Gastrocnemius medialis (tissue), 4 donors: ENCODE data around the gene G6PC2. TPM values are rescaled to one million over a fixed set of nuclear protein-coding genes. Genes with fewer than 3 reads are reported as not detected.
A peak's percentile ranks its signal among the peaks of the same experiment; 100 is the strongest.
"Not testable (repeated sequence)": the region's sequence is repeated elsewhere in the genome, so short reads cannot be mapped to it uniquely, and the experiment has no call there.

Experiments used
- ATAC-seq, 2 donors: fragments of 150-250 bp; one replicate each; pipeline ENCODE4 v1.9.1; 2016
- DNase-seq, 2 donors: peaks; one replicate each; pipeline ENCODE4 v3.0.0-alpha.2; 2019
- H3K27ac ChIP-seq, 4 donors: fragments of 200-600 bp; sonication (generic); 1 replicate in 1 of 4; 2 replicates in 3 of 4; pipeline ENCODE4 v1.5.1; 2016 to 2018; ENCODE audit warnings: mild to moderate bottlenecking in 2 of 4, moderate library complexity in 1 of 4
- H3K27me3 ChIP-seq, 3 donors: fragments of 200-600 bp; sonication (generic) in 2 of 3; 1 replicate in 1 of 3; 2 replicates in 2 of 3; pipeline versions ENCODE4 v1.5.1 to v1.6.0; 2016 to 2019; ENCODE audit warnings: mild to moderate bottlenecking in 1 of 3, moderate library complexity in 1 of 3
- H3K36me3 ChIP-seq, 2 donors: fragments of 200-600 bp; sonication (generic) in 1 of 2; one replicate each; pipeline ENCODE4 v1.5.1; 2017 to 2018
- H3K4me1 ChIP-seq, 2 donors: fragments of 200-600 bp; sonication (generic) in 1 of 2; one replicate each; pipeline ENCODE4 v1.5.1; 2016 to 2017; ENCODE audit warnings: mild to moderate bottlenecking in 2 of 2
- H3K4me3 ChIP-seq, 4 donors: fragments of 200-600 bp; sonication (generic) in 3 of 4; 1 replicate in 1 of 4; 2 replicates in 3 of 4; pipeline ENCODE4 v1.5.1; 2016 to 2019; ENCODE audit warnings: mild to moderate bottlenecking in 2 of 4
- H3K9me3 ChIP-seq, 3 donors: fragments of 200-600 bp; sonication (generic) in 2 of 3; 1 replicate in 1 of 3; 2 replicates in 2 of 3; pipeline ENCODE4 v1.5.1; 2016 to 2019
- CTCF ChIP-seq, 5 experiments: fragments of 450-650 bp in 3 of 5; fragments of 200-600 bp in 2 of 5; sonication (generic) in 2 of 5; IDR thresholded peaks in 4 of 5; conservative IDR thresholded peaks in 1 of 5; 1 replicate in 4 of 5; 2 replicates in 1 of 5; pipeline ENCODE4 v1.5.1; 2016 to 2019; ENCODE audit warnings: antibody characterized with exemption in 5 of 5, mild to moderate bottlenecking in 3 of 5, moderate library complexity in 3 of 5
- POLR2A ChIP-seq, 2 donors: fragments of 450-650 bp; IDR thresholded peaks; one replicate each; pipeline ENCODE4 v1.6.1; 2017; ENCODE audit warnings: antibody characterized with exemption in 2 of 2, mild to moderate bottlenecking in 2 of 2, moderate library complexity in 2 of 2
- in situ Hi-C, 4 donors: fragments of 200-750 bp; cut with MboI; loops; one replicate each; pipeline versions ENCODE4 v1.15.0 to v1.8.0; 2017; ENCODE audit warnings: low sequenced_read_pairs in 4 of 4
- intact Hi-C: fragments of 100-400 bp; cut with DNase I; formaldehyde crosslinking; loops from one replicate; pipeline ENCODE4 v1.15.1; 2023; ENCODE audit warnings: low total_unique reads
- total RNA-seq, 4 donors: library from RNA; depleted of rRNA; stranded (reverse); fragments of >200 nt; gene quantifications; one replicate each; pipeline versions ENCODE4 v1.1.0 to v1.2.3, GENCODE V29; 2016

Gene G6PC2
- total RNA-seq, 4 donors from 2014 or later, result not detected

GRCh38 chr2:168874368-168875054 lies 26.6 kb upstream of the G6PC2 start:
- in situ Hi-C loops (no loop called here), intact Hi-C loops (no loop called here)
- DNase-seq (no peak), ATAC-seq (no peak)
- Histone ChIP-seq H3K4me3 (no peak overlapping the region), H3K27ac (no peak overlapping the region), H3K4me1 (no peaks in the 10 kb centered on the region), H3K9me3 (no peaks in the 10 kb centered on the region), H3K27me3 (no peaks in the 10 kb centered on the region), H3K36me3 (no peaks in the 10 kb centered on the region)
- TF ChIP-seq POLR2A (IDR thresholded peaks at IDR 0.05), result no peak

- DNase-seq, ATAC-seq, H3K27me3 ChIP-seq, H3K4me1 ChIP-seq, in situ Hi-C loops, H3K36me3 ChIP-seq, intact Hi-C loops, H3K9me3 ChIP-seq, H3K27ac ChIP-seq, H3K4me3 ChIP-seq: not testable (repeated sequence)
These were observed 18.9 kb upstream of the G6PC2 start for GRCh38 chr2:168882163-168882562.

GRCh38 chr2:168884975-168885374 lies 16.1 kb upstream of the G6PC2 start:
- no peak for ATAC-seq
- Histone ChIP-seq H3K9me3 (no peaks in the 10 kb centered on the region), H3K4me3 (no peak overlapping the region), H3K27ac (no peak overlapping the region), H3K27me3 (no peaks in the 10 kb centered on the region), H3K4me1 (no peaks in the 10 kb centered on the region), H3K36me3 (no peaks in the 10 kb centered on the region)
- no peak for DNase-seq
- intact Hi-C loops, result no loop called here
- TF ChIP-seq POLR2A (IDR thresholded peaks at IDR 0.05), result no peak
- TF ChIP-seq CTCF (IDR thresholded peaks at IDR 0.05 in 4 of 5, conservative IDR thresholded peaks at IDR 0.05 in 1 of 5), result no peak
- in situ Hi-C loops, result no loop called here

GRCh38 chr2:168889635-168890005 lies 11.5 kb upstream of the G6PC2 start:
- intact Hi-C loops (no loop called here), in situ Hi-C loops (no loop called here)
- ATAC-seq (no peak), DNase-seq (no peak)
- no peak overlapping the region for H3K27ac ChIP-seq
- H3K4me1 ChIP-seq, result peaks cover 0 to 5% of the 10 kb centered on the region in 2 donors
- H3K36me3 ChIP-seq, result no peaks in the 10 kb centered on the region
- peak overlapping the region in 2 of 4 donors; percentile 59 to 73 for H3K4me3 ChIP-seq
- no peak for TF ChIP-seq CTCF (IDR thresholded peaks at IDR 0.05 in 4 of 5, conservative IDR thresholded peaks at IDR 0.05 in 1 of 5)
- no peak for TF ChIP-seq POLR2A (IDR thresholded peaks at IDR 0.05)
- no peaks in the 10 kb centered on the region for H3K9me3 ChIP-seq
- H3K27me3 ChIP-seq, result no peaks in the 10 kb centered on the region

GRCh38 chr2:168890006-168890782 lies 10.9 kb upstream of the G6PC2 start, which contains the start of gene SPC25:
TSS of gene SPC25 (minus strand) at chr2:168890430. CDS start at chr2:168889519, 911 bp downstream.
- ATAC-seq, result peak; percentile 100
- Histone ChIP-seq H3K36me3 (no peaks in the 10 kb centered on the region), H3K27me3 (no peaks in the 10 kb centered on the region), H3K4me1 (peaks cover 0 to 5% of the 10 kb centered on the region in 2 donors), H3K27ac (no peak within 1 kb of the TSS), H3K9me3 (no peaks in the 10 kb centered on the region), H3K4me3 (peak within 1 kb of the TSS; percentile 50 to 73 (median 60))
- in situ Hi-C loops (no loop called here), intact Hi-C loops (no loop called here)
- TF ChIP-seq CTCF (IDR thresholded peaks at IDR 0.05 in 4 of 5, conservative IDR thresholded peaks at IDR 0.05 in 1 of 5) (no peak), POLR2A (IDR thresholded peaks at IDR 0.05) (no peak)
- peak; percentile 74 to 83 for DNase-seq
